ENCODE measurements around the gene FAM222A.

DNA sequence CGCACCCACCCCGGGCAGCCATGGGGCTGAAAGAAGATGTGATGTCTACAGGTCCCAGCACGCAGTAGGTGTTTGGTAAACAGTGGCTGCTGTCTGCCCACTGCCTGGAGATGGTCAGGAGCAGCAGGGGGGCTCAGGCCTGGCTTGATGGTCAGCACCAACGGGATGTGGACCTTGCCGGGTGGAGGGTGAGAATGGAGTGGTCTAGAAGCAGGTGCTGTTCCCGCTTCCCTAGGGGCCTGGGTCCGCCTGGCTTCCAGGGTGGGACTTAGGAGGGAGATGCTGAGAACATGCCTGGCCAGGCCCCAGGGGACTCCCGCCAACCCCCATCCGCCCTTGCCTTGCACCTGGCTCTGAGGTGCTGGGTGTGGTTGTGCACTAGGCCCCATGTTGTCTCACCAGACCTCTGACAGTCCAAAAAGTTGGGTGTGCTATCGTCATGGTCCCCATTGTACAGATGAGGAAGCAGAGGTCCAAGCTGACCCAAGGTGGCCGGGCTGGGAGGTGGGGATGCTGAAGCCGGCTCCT, 12.9 kb downstream of the FAM222A start:
- TF ChIP-seq, protein P1, sequence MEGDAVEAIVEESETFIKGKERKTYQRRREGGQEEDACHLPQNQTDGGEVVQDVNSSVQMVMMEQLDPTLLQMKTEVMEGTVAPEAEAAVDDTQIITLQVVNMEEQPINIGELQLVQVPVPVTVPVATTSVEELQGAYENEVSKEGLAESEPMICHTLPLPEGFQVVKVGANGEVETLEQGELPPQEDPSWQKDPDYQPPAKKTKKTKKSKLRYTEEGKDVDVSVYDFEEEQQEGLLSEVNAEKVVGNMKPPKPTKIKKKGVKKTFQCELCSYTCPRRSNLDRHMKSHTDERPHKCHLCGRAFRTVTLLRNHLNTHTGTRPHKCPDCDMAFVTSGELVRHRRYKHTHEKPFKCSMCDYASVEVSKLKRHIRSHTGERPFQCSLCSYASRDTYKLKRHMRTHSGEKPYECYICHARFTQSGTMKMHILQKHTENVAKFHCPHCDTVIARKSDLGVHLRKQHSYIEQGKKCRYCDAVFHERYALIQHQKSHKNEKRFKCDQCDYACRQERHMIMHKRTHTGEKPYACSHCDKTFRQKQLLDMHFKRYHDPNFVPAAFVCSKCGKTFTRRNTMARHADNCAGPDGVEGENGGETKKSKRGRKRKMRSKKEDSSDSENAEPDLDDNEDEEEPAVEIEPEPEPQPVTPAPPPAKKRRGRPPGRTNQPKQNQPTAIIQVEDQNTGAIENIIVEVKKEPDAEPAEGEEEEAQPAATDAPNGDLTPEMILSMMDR (IDR thresholded peaks at IDR 0.05): no peak
- TF ChIP-seq POLR2AphosphoS5 (IDR thresholded peaks at IDR 0.05; ENCODE audit: low read depth, low read length) (no peak), SIN3A (IDR thresholded peaks at IDR 0.05; ENCODE audit: borderline replicate concordance, insufficient read depth, low read depth, low read length) (no peak), TCF7L2 (IDR thresholded peaks at IDR 0.05; ENCODE audit: low read depth, low read length) (no peak)
